DMS153 treated with DMSO at 0.1 percent for 48 hours (cell line): Measurements from ENCODE around the gene CCR5.
"Not testable (repeated sequence)": the region's sequence is repeated elsewhere in the genome, so short reads cannot be mapped to it uniquely, and the experiment has no call there.

ENCODE experiments used
- DNase-seq: peaks from one replicate; lab custom pipeline; 2025; ENCODE audit not compliant: unreplicated experiment; lab: John Stamatoyannopoulos, UW

Gene CCR5

DNA sequence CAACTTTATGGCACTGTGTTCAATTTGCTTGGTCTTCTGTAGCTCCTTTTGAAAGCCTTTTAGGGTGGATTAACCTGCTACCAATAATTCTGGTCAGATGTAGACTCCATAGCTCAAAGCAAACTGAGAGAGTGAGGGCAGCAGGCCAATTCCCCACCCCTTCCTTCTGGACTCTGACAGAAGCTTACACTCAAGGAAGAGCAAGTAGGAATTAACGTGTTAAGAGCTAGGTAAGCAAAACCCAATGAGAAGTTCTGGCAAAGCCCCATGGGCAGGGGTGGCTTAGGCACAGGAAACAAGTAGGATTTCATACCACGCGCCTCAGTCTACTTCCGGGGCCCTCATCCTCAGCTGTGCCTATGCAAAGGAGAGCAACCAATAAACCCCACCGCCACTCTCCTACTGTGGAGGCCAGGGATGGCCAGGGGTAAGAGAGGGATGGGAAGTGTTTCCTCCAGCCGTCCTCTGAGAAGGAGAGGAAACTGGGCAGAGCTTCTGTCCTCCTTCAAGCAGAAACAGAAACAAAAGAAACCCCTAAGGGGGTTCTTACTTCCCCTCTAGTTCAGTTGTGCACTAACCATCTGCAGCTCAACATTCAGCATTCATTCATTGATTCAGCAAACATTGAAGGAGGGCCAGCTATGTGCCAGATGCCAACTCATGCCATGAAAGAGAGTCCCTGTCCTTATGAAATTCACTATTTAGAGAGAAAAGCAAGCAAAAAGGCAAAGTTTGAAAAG, 12.6 kb downstream of the CCR5 start:
- DNase-seq = no peak

DNA sequence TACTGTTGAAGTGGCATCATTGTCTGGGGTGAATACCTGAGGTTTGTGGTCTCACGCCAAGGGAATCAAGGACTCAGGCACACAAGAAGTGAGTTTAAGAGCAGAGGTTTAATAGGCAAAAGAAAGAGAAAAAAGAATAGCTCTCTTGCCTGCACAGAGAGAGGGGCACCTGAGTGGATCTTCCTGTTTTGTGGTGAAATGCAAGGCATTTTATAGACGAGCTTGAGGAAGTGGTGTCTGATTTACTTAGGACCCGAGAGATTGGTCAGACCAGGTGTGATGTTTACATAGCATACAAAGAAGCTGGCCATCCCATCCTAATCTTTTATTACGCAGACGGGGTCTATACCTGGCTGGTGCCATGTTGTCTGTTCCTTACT, 13.2 kb downstream of the CCR5 start:
- DNase-seq = no peak

DNA sequence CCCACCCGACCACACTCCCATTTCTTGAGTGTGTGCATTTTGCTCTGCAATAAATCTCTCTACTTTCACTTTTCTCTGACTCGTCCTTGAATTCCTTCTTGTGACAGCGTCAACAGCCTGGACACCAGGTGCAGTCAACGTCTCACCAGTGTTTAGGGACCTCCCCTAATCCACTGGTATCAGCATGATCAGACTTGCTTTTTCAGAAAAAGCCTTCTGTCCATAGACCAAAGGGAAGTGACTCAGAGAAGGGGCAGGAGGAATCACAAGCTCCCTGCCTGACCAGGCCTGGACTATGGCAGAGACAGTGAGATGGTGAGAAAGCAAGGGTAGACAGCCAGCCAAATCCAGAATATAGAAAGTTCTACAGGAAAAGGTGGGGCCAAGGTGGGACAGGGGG, 15.5 kb downstream of the CCR5 start:
- DNase-seq = no peak

DNA sequence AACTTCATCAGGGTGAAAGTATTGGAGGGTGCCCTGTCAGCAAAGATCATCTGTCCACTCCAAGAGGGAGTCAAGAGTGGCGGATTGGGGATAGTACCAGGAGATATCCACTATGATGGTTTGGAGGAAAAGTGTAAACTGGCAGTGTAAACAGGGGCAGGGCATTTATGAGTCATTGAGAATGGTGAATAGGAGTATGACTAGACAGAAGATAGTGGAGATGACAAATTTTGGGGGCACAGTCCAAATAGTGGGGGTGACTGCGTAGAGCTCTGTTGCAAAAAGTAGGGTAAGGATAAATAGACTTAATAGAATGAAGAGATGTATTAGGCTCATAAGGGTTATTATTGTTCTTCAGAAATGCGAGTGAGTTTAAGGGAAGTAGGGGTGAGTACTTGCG, 18.1 kb downstream of the CCR5 start:
- DNase-seq = not testable (repeated sequence)

DNA sequence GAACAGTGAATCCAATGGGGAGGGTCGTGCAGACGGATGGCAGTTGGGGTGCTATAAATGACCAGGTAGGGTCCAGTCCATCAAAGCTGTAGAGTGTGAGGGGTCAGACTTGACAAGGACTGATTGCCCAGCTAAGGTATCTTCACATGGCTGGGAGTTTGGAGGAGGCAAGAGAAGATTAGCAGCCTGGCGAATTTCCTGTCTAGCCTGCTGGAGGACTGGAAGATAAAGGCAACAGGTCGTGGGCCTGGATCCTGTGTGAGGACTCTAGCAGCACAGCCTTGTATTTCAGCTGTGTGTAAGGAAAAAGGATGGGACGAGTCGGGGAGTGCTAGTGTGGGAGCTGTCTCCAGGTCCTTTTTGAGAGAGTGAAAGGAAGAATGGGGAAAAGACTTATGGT, 18.6 kb downstream of the CCR5 start:
- no peak for DNase-seq

DNA sequence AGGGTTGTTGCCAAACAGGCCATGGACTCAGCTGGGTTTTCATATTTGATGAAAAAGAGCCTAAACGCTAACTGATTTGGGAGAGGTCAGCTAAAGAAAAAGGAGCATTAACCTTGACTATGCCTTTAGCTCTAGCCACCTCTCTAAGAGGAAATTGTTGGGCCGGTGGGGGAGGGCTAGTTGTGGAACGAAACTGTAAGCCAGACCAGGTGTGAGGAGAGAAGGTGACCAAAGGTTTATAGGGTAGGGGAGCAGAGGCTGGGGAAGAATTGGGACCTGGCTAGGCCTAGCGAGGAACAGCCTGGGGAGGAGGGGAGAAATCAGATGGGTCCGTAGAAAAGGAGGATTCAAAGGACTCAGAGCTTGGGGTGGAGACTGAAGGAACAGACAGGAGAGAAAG, 20.8 kb downstream of the CCR5 start:
- DNase-seq = not testable (repeated sequence)

DNA sequence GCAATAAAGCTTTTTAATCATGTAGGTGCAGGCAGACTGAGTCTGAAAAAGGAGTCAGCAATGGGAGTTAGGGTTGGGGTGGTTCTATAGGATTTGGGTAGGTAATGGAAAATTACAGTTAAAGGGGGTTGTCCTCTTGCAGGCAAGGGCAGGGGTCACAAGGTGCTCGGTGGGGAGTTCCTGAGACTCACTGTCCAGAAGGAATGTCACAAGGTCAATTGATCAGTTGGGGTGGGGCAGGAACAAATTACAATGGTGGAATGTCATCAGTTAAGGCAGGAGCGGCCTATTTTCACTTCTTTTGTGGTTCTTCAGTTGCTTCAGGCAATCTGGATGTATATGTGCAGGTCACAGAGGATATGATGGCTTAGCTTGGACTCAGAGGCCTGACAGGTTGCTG, 22.3 kb downstream of the CCR5 start:
- DNase-seq = no peak

DNA sequence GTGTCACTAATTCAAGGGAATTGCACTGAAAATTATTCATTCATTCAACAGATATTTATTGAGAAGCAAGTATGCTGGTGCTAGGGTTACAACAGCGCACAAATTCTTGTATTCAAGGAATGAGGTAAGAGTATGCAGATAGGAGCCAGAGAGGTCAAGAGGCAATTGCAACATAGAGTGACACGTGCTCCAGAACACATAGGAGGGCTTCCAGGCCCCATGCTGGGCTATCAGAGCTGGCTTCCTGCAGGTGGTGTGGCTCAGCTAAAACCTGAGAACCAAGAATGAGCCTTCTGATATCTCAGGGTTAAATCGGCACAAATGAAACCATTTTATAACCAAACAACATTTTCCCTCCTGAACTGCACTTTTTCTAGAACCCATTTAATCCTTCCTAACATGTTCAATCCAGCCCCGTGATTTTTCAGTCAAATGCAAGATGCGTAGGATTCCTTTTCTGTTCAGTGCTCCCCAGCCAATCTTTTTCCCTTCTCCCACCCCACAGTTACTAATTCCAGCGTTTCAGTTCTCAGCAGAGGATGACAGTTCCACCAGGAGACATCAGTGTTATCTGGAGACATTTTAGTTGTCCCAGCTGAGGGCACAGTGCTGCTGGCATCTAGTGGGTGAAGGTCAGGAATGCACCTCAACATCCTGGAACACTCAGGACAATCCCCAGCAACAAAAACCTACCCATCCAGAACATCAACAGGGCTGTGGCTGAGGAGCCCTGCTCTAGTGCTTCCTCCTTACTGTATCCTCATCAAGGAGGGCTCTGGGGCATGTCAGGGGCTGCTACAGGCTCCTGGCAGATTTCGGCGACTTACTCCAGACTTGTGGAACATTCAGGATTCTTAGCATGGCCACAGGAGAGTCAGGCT, 23.0 kb downstream of the CCR5 start:
- DNase-seq = no peak

DNA sequence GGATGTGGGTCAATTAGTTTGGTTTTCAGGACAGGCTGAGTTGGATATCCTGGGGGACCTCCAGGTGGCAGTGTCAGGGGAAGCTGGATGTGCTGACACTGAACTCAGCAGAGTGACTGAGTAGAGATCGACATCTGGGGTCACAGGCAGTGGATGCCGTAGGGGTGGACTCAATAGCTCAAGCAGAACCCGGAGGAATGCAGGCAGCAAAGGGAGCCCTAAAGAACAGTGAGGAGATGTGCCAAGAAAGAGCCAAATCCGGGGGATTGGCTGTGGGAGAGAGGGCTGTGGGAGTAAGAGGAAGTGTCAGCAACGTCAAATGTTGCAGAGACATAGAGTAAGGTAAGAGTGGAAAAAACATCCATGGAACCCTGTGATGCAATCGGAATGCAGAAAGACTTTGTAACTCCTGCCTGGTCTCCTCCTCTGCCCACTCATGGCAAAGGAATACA, 24.5 kb downstream of the CCR5 start:
- no peak for DNase-seq

DNA sequence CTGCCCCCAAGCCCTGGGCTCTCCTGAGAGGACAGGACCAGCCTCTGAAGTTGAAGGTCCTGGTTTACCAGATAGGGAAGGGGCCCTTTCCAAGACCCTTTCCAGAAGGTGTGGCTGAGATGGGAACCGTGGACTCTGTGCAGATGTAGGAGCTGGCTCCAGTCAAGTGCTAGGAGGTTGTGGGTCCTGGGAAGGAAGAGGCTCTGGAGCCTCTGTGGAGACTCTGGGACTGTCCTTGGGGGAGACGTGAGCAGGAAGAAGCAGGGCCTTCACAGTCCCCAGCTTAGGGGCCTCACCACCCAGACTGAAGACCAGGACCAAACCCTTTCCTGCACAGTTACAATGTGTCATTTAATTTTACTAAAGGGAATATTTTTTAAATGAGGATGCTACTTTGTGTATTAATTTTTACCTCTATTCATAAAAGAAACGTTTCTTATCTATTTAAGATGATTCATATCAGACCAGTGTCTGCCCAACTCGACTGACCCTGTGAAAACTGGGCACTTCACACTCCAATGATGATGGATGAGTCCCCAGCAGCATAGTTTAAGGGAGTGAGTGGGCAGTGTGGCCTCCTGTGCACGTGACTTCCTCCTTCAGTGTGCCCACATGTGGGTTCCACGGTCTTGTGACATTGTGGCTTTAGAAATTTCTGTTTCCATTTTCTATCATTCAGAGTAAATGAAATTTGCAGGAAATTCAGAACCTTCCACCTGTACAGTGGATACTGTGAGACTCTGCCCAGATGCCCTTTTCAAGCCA, 25.2 kb downstream of the CCR5 start:
- no peak for DNase-seq

DNA sequence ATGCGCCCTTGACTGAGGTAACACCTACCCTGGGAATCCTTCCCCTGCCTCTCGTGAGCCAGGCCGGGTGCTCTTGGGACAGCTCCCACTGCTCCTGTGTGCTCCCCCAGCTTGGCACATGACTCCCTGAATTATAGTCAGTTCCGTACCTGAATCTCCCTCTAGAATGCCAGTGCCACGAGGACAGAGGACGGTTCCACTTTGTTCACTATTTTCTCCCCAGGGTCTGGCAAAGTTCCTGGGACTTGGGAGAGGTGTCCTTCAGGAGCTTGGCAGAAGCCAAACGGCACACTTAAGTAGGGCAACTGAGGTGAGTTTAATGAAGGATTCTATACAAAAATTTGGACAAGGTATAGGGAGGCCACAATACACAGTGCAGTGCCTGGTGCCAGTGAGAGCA, 26.4 kb downstream of the CCR5 start:
- DNase-seq = no peak

DNA sequence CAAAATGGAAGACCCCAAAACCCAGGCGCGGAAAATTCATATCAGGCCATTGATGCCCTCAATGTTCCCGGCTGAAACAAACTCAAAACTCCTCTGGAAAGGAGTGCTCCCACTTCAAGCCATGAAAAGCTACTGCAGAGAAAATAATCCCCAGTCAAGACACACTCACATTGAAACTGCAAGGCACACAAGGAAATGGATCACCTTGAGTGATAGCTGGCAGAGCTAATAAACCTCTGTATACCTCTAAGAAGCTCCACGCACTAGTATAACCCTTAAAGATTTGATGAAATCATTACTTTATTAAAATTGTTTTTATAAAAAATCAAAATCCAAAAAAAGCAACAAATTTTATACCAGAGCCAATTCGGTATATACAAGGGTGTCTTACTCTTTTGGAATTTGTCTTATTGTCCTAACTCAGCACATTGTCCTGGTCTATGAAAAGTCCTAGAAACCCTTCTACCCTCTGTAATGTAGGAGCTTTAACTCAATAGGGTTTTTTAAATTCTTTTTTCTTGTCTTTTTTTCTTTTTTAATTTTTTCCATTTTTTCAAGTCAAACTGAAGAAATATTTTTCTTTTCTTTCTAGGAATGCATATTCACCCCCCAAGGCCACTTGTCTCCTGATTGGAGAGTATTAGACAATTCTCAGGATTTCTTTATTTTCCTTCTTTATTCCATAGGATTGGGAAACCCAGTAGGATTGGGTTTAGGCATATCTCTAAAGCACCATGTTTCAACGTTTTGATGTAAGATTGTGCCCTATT, 27.6 kb downstream of the CCR5 start:
- no peak for DNase-seq

DNA sequence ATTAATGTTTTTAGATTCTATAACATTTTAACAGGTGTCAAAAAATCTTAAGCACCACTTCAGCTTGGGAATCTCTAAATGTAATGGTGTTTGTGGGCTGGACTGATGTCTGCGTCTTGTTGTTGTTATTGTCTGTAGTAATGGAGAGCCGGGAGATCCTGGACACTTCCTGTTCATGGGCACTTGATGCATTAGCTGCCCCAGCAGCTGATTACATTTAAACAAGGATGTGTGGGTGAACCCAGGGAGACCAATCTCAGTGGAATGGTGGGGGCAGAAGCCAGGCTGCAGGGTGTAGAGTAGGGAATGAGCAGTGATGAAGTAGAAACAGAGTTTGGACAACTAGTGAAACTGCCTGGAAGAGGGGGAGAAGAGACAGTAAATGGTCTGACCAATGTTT, 28.4 kb downstream of the CCR5 start:
- no peak for DNase-seq

DNA sequence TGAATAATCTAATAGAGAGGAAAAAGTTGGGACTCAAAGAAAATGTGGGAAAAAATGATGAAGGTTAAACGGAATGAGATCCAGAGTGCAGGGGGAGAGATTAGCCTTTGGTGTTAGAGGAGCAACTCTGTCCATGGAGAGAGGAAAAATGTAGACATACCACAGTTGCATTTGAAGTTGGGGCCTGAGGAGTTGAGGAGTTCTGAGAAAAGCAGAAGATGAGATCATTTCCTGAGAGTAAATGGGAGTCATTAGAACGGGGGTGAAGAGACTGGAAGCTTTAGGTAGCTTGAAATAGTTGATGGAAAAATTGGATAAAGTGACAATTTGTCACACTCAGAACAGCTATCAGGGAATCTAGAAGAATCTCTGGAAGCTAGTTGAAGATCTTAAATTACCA, 28.8 kb downstream of the CCR5 start:
- no peak for DNase-seq

DNA sequence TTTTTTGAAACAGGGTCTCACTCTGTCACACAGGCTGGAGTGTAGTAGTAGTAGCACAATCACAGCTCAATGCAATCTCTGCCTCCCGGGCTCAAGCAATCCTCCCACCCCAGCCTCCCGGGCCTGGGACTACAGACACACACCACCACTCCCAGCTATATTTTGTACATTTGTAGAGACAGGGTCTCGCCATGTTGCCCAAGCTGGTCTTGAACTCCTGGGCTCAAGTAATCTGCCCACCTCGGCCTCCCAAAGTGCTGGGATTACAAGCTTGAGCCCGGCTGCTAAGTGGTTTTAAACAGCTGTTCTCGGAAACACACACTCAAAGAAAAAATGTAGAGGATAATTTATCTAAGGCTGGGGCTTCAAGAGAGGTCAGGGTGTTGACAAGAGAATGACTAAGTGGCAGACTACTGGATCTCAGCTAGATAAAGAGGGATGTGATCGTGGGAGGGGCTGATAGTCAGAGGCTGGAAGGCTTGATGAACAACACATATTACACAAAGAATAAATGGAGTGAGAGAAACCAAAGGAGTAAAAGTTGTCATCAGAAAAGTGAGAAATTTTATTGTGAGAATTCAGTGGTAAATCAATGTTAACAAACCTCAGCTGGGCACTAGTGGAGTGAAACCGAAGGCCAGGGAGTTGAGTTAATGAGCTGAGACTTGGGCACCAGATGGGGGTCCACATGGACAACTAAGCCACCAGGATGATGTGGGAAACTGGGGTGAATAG, 29.4 kb downstream of the CCR5 start:
- no peak for DNase-seq

DNA sequence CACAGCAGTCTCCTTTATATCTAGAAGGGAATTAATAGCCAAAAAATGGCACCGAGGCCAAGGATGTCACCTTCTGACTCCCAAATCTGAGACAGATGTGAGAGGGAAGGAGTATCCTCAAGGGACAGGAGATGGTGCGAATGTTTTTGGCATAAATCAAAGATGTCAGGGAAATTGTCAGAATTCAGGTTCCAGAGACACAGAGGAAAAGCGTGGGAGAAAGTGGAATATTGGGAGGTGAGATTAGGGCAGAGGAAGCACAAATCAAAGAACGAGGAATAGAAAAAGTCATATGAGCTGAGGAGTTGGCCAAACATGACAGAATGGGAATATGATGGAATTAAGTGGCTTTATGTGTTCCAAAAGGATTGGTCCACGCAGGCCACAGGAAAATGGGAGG, 30.1 kb downstream of the CCR5 start:
- DNase-seq = no peak

DNA sequence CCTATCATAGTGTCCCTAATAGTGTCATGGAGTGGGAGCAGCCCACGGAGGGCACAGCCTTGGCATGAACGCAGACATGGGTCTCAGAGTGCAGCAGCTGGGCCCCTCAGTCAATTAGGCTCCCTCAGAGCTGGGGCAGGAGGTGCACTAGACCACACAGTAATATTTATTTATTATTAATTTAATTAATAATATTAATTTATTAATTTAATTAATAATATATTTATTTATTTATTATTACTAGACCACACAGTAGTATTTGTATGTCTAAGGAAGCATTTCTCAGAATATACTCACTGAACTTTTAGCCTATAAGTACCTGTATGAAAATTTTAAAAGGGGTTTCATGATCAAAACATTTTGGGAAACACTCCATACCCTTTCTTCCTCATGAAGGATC, 30.8 kb downstream of the CCR5 start:
- no peak for DNase-seq

DNA sequence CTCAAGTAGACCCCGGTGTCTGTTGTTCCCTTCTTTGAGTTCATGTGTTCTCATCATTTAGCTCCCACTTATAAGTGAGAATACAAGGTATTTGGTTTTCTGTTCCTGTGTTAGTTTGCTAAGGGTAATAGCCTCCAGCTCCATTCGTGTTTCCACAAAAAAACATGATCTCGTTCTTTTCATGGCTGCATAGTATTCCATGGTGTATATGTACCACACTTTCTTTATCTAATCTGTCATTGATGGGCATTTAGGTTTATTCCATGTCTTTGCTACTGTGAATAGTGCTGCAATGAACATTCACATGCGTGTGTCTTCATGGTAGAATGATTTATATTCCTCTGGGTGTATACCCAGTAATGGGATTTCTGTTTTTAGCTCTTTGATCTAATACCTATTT, 32.2 kb downstream of the CCR5 start:
- not testable (repeated sequence) for DNase-seq

DNA sequence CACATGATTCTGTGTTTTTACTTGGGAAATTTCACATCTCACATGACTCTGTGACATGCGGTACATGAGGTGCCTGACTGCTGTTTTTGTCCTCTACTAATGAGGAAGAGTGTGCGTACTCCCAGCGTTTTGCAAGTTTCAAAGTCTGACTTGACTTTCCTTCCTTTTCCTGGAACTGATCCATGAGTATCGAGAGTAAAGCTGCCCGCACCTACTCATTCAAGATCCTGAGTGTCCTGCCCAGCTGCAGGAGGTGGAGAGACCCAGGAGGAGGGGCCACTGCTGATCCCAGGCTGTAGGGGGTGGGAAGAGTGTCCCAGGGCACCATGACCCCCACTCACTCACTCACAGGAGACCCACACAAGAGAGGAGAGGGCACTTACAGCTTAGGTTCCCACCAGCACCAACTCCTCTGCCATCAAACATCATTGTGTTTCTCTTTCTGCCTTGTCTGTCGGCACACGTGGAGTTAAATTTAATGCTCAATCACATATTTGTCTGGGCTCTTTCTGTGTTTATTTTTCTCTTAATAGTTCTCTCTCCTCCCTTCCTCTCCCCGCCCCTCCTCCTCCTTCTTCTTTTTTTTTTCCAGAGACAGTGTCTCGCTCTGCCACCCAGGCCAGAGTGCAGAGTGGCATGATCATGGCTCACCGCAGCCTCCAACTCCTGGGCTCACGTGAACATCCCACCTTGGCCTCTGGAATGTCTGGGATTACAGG, 34.7 kb downstream of the CCR5 start:
- no peak for DNase-seq

DNA sequence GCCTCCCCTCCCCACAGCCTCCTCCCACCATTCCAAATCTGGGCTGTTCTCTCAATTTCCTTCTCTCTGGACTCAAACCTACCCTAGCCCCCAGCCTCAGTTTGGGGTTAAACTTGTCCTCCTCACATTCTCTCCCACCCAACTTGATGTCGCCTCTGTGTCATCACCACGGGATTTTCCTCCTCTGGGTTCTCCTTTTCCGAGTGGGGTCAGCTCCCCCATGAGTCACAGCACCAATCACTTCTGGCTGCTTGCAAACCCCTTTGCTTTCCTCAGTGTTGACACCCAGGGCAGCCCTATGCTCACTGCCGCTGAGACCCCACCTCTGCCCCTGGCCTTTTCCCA, 35.7 kb downstream of the CCR5 start:
- no peak for DNase-seq
